ENCODE results near the gene HMGB1. TPM values are rescaled to one million over a fixed set of nuclear protein-coding genes. Genes with fewer than 3 reads are reported as not detected.

The HMGB1 gene
- total and polyA plus RNA-seq, 2 experiments from 2014 or later: 727 to 2,970 TPM

DNA sequence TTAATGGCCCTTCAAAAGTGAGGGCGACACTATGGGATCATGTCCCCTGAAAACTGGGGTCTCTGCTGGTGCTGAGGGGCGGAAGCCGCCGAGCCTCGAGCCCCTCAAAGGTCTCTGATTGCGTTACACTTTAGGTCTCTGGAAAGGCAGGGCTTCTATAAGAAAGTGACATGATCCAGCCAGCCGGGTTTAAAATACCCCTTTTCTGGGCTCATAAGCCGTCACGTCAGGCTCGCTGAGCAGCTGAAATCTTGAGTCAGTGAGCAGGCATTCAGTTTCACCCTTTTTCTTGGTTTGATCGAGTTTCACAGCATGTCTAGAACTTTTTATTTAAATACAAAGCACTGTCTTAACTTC, 600 bp upstream of the HMGB1 start:
- DNase-seq (ENCODE audit: low spot score) (peak; percentile 50), ATAC-seq (peak; percentile 13)
- H2AFZ ChIP-seq: no peak overlapping the region
- H3K9me3 Mint-ChIP-seq: peaks cover 13% of the 10 kb centered on the region
- H3K9me2 ChIP-seq (ENCODE audit: insufficient read depth): no peaks in the 10 kb centered on the region
- peak overlapping the region; percentile 86 for H3K4me3 Mint-ChIP-seq
- peaks cover 16% of the 10 kb centered on the region; the same call in 1 of the 2 replicates for H3F3A ChIP-seq (replicated peaks; ENCODE audit: low read depth)
- H3K4me1 ChIP-seq (ENCODE audit: insufficient read depth): peaks cover 10% of the 10 kb centered on the region; the same call in 1 of the 2 replicates
- peak overlapping the region; percentile 82 for H3K4me2 ChIP-seq
- H3K36me3 ChIP-seq (ENCODE audit: insufficient read depth): peaks cover 22% of the 10 kb centered on the region
- no peaks in the 10 kb centered on the region for H3K27me3 ChIP-seq (ENCODE audit: insufficient read depth)
- peak overlapping the region; percentile 58 for H3K4me3 ChIP-seq
- H3K36me3 Mint-ChIP-seq (ENCODE audit: low read depth): peaks cover 36% of the 10 kb centered on the region
- H3K27me3 Mint-ChIP-seq (ENCODE audit: insufficient read depth, low read depth, poor library complexity): peaks cover 15% of the 10 kb centered on the region
- H3K4me1 Mint-ChIP-seq: peaks cover 14% of the 10 kb centered on the region; the same call in 2 of the 3 replicates
- H4K20me1 ChIP-seq (replicated peaks; ENCODE audit: insufficient read depth): peaks cover 16% of the 10 kb centered on the region; the same call in 1 of the 2 replicates
- TF ChIP-seq, protein P1, sequence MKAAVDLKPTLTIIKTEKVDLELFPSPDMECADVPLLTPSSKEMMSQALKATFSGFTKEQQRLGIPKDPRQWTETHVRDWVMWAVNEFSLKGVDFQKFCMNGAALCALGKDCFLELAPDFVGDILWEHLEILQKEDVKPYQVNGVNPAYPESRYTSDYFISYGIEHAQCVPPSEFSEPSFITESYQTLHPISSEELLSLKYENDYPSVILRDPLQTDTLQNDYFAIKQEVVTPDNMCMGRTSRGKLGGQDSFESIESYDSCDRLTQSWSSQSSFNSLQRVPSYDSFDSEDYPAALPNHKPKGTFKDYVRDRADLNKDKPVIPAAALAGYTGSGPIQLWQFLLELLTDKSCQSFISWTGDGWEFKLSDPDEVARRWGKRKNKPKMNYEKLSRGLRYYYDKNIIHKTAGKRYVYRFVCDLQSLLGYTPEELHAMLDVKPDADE (IDR thresholded peaks at IDR 0.05): no peak
- TF ChIP-seq ZNF331 (CRISPR knock-in tag; IDR thresholded peaks at IDR 0.05; ENCODE audit: low read depth): no peak
- TF ChIP-seq, protein P2, sequence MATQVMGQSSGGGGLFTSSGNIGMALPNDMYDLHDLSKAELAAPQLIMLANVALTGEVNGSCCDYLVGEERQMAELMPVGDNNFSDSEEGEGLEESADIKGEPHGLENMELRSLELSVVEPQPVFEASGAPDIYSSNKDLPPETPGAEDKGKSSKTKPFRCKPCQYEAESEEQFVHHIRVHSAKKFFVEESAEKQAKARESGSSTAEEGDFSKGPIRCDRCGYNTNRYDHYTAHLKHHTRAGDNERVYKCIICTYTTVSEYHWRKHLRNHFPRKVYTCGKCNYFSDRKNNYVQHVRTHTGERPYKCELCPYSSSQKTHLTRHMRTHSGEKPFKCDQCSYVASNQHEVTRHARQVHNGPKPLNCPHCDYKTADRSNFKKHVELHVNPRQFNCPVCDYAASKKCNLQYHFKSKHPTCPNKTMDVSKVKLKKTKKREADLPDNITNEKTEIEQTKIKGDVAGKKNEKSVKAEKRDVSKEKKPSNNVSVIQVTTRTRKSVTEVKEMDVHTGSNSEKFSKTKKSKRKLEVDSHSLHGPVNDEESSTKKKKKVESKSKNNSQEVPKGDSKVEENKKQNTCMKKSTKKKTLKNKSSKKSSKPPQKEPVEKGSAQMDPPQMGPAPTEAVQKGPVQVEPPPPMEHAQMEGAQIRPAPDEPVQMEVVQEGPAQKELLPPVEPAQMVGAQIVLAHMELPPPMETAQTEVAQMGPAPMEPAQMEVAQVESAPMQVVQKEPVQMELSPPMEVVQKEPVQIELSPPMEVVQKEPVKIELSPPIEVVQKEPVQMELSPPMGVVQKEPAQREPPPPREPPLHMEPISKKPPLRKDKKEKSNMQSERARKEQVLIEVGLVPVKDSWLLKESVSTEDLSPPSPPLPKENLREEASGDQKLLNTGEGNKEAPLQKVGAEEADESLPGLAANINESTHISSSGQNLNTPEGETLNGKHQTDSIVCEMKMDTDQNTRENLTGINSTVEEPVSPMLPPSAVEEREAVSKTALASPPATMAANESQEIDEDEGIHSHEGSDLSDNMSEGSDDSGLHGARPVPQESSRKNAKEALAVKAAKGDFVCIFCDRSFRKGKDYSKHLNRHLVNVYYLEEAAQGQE (IDR thresholded peaks at IDR 0.05; ENCODE audit: unreplicated experiment): no peak
- TF ChIP-seq EZH2phosphoT487 (IDR thresholded peaks at IDR 0.05; ENCODE audit: unreplicated experiment): no peak
- TF ChIP-seq, protein P3, sequence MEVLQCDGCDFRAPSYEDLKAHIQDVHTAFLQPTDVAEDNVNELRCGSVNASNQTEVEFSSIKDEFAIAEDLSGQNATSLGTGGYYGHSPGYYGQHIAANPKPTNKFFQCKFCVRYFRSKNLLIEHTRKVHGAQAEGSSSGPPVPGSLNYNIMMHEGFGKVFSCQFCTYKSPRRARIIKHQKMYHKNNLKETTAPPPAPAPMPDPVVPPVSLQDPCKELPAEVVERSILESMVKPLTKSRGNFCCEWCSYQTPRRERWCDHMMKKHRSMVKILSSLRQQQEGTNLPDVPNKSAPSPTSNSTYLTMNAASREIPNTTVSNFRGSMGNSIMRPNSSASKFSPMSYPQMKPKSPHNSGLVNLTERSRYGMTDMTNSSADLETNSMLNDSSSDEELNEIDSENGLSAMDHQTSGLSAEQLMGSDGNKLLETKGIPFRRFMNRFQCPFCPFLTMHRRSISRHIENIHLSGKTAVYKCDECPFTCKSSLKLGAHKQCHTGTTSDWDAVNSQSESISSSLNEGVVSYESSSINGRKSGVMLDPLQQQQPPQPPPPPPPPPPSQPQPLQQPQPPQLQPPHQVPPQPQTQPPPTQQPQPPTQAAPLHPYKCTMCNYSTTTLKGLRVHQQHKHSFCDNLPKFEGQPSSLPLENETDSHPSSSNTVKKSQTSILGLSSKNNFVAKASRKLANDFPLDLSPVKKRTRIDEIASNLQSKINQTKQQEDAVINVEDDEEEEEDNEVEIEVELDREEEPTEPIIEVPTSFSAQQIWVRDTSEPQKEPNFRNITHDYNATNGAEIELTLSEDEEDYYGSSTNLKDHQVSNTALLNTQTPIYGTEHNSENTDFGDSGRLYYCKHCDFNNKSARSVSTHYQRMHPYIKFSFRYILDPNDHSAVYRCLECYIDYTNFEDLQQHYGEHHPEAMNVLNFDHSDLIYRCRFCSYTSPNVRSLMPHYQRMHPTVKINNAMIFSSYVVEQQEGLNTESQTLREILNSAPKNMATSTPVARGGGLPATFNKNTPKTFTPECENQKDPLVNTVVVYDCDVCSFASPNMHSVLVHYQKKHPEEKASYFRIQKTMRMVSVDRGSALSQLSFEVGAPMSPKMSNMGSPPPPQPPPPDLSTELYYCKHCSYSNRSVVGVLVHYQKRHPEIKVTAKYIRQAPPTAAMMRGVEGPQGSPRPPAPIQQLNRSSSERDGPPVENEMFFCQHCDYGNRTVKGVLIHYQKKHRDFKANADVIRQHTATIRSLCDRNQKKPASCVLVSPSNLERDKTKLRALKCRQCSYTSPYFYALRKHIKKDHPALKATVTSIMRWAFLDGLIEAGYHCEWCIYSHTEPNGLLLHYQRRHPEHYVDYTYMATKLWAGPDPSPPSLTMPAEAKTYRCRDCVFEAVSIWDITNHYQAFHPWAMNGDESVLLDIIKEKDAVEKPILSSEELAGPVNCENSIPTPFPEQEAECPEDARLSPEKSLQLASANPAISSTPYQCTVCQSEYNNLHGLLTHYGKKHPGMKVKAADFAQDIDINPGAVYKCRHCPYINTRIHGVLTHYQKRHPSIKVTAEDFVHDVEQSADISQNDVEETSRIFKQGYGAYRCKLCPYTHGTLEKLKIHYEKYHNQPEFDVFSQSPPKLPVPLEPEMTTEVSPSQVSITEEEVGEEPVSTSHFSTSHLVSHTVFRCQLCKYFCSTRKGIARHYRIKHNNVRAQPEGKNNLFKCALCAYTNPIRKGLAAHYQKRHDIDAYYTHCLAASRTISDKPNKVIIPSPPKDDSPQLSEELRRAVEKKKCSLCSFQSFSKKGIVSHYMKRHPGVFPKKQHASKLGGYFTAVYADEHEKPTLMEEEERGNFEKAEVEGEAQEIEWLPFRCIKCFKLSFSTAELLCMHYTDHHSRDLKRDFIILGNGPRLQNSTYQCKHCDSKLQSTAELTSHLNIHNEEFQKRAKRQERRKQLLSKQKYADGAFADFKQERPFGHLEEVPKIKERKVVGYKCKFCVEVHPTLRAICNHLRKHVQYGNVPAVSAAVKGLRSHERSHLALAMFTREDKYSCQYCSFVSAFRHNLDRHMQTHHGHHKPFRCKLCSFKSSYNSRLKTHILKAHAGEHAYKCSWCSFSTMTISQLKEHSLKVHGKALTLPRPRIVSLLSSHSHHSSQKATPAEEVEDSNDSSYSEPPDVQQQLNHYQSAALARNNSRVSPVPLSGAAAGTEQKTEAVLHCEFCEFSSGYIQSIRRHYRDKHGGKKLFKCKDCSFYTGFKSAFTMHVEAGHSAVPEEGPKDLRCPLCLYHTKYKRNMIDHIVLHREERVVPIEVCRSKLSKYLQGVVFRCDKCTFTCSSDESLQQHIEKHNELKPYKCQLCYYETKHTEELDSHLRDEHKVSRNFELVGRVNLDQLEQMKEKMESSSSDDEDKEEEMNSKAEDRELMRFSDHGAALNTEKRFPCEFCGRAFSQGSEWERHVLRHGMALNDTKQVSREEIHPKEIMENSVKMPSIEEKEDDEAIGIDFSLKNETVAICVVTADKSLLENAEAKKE (CRISPR knock-in tag; IDR thresholded peaks at IDR 0.05): no peak
- TF ChIP-seq, protein P4, sequence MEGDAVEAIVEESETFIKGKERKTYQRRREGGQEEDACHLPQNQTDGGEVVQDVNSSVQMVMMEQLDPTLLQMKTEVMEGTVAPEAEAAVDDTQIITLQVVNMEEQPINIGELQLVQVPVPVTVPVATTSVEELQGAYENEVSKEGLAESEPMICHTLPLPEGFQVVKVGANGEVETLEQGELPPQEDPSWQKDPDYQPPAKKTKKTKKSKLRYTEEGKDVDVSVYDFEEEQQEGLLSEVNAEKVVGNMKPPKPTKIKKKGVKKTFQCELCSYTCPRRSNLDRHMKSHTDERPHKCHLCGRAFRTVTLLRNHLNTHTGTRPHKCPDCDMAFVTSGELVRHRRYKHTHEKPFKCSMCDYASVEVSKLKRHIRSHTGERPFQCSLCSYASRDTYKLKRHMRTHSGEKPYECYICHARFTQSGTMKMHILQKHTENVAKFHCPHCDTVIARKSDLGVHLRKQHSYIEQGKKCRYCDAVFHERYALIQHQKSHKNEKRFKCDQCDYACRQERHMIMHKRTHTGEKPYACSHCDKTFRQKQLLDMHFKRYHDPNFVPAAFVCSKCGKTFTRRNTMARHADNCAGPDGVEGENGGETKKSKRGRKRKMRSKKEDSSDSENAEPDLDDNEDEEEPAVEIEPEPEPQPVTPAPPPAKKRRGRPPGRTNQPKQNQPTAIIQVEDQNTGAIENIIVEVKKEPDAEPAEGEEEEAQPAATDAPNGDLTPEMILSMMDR (conservative IDR thresholded peaks at IDR 0.05; ENCODE audit: low read depth in 2 of 2): no peak
- no peak for TF ChIP-seq STAT1 (IDR thresholded peaks at IDR 0.05; ENCODE audit: unreplicated experiment)
- no peak for TF ChIP-seq ZNF114 (CRISPR knock-in tag; IDR thresholded peaks at IDR 0.05)
- no peak for TF ChIP-seq POLR2AphosphoS5 (IDR thresholded peaks at IDR 0.05; ENCODE audit: low read depth)
- no peak for TF ChIP-seq NANOG (IDR thresholded peaks at IDR 0.05; ENCODE audit: borderline replicate concordance)
- no peak for TF ChIP-seq CREB1 (CRISPR knock-in tag; IDR thresholded peaks at IDR 0.05; ENCODE audit: low read depth)
- H3K27ac ChIP-seq (ENCODE audit: low read depth): peak overlapping the region; percentile 83
- H3K79me2 ChIP-seq (replicated peaks; ENCODE audit: insufficient read depth): peaks cover 32% of the 10 kb centered on the region
- peak overlapping the region; percentile 99 for H3K27ac Mint-ChIP-seq
